Activated naive CD4-positive, alpha-beta T cell treated with anti-CD3 and anti-CD28 coated beads, Interleukin-2, amount 10 ng/mL, durations not matched to agents 7 days and 5 days (primary cell): ENCODE results near the gene ABCA4.

Source experiments
- CTCF ChIA-PET: fragments of 350-600 bp; sonication (Branson Sonifier 250); formaldehyde crosslinking; loops from one replicate; lab custom pipeline; 2021; ENCODE audit warnings: antibody characterized with exemption; lab: Charles Lee
- DNase-seq: peaks from one replicate; pipeline ENCODE4 v3.0.0-alpha.2; 2020
- H3K27ac Mint-ChIP-seq: one replicate; pipeline ENCODE4 v1.8.0; 2021; ENCODE audit warnings: mild to moderate bottlenecking, moderate library complexity, mixed read lengths
- H3K27me3 Mint-ChIP-seq: one replicate; pipeline ENCODE4 v1.8.0; 2021; ENCODE audit warnings: mild to moderate bottlenecking, mixed read lengths
- H3K36me3 Mint-ChIP-seq: one replicate; pipeline ENCODE4 v1.8.0; 2021; ENCODE audit warnings: mixed read lengths
- H3K4me1 Mint-ChIP-seq: one replicate; pipeline ENCODE4 v1.8.0; 2021; ENCODE audit warnings: mixed read lengths
- H3K4me3 Mint-ChIP-seq: one replicate; pipeline ENCODE4 v1.8.0; 2021; ENCODE audit warnings: mild to moderate bottlenecking, moderate library complexity, mixed read lengths
- H3K9me3 Mint-ChIP-seq: one replicate; pipeline ENCODE4 v1.8.0; 2021; ENCODE audit warnings: mixed read lengths

The ABCA4 gene

DNA sequence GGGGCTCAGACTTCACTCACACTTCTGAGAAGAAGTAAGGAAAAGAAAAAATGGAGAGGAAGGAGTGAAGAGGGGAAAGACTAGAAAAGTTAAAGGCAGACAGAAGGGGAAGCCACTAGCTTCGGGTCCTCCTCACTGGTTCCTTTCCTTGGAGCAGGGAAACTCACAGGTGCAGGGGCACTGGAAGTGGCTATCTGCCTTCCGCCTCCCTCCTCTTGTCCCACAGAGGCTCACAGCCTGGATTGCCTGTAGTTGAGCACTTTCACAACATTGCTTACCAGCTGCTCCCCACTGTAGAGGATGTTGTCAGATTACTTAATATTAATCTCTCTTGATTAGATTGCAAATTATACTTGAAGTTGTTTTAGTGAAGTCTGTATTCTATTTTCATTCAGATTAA, 21.6 kb upstream of the ABCA4 start:
- CTCF ChIA-PET: no interaction called here
- no peaks in the 10 kb centered on the region for H3K9me3 Mint-ChIP-seq

GRCh38 chr1:94142022-94142421, 21.1 kb upstream of the ABCA4 start:
- Mint-ChIP-seq H3K27me3 (peaks cover 4% of the 10 kb centered on the region), H3K4me1 (no peaks in the 10 kb centered on the region), H3K27ac (no peak overlapping the region), H3K36me3 (no peaks in the 10 kb centered on the region), H3K9me3 (no peaks in the 10 kb centered on the region), H3K4me3 (no peak overlapping the region)
- DNase-seq: no peak
- CTCF ChIA-PET: no interaction called here

More for the DNA sequence above, 21.6 kb upstream of the ABCA4 start:
- Mint-ChIP-seq H3K4me3 (no peak overlapping the region), H3K27ac (no peak overlapping the region), H3K4me1 (no peaks in the 10 kb centered on the region), H3K36me3 (no peaks in the 10 kb centered on the region), H3K27me3 (peaks cover 4% of the 10 kb centered on the region)
- DNase-seq: no peak

GRCh38 chr1:94132111-94132510, 11.2 kb upstream of the ABCA4 start:
- no peak for DNase-seq
- Mint-ChIP-seq H3K27me3 (no peaks in the 10 kb centered on the region), H3K27ac (no peak overlapping the region), H3K4me1 (no peaks in the 10 kb centered on the region), H3K4me3 (no peak overlapping the region), H3K36me3 (no peaks in the 10 kb centered on the region), H3K9me3 (peaks cover 7% of the 10 kb centered on the region)
- CTCF ChIA-PET: no interaction called here

GRCh38 chr1:94130851-94131595, 10.1 kb upstream of the ABCA4 start:
- H3K4me1 Mint-ChIP-seq: no peaks in the 10 kb centered on the region
- H3K27me3 Mint-ChIP-seq: no peaks in the 10 kb centered on the region
- H3K4me3 Mint-ChIP-seq: no peak overlapping the region
- H3K9me3 Mint-ChIP-seq: peaks cover 7% of the 10 kb centered on the region
- no peak for DNase-seq
- H3K36me3 Mint-ChIP-seq: no peaks in the 10 kb centered on the region
- H3K27ac Mint-ChIP-seq: no peak overlapping the region
- CTCF ChIA-PET: no interaction called here

GRCh38 chr1:94126651-94127050, 5.7 kb upstream of the ABCA4 start:
- CTCF ChIA-PET: no interaction called here
- H3K36me3 Mint-ChIP-seq: no peaks in the 10 kb centered on the region

DNA sequence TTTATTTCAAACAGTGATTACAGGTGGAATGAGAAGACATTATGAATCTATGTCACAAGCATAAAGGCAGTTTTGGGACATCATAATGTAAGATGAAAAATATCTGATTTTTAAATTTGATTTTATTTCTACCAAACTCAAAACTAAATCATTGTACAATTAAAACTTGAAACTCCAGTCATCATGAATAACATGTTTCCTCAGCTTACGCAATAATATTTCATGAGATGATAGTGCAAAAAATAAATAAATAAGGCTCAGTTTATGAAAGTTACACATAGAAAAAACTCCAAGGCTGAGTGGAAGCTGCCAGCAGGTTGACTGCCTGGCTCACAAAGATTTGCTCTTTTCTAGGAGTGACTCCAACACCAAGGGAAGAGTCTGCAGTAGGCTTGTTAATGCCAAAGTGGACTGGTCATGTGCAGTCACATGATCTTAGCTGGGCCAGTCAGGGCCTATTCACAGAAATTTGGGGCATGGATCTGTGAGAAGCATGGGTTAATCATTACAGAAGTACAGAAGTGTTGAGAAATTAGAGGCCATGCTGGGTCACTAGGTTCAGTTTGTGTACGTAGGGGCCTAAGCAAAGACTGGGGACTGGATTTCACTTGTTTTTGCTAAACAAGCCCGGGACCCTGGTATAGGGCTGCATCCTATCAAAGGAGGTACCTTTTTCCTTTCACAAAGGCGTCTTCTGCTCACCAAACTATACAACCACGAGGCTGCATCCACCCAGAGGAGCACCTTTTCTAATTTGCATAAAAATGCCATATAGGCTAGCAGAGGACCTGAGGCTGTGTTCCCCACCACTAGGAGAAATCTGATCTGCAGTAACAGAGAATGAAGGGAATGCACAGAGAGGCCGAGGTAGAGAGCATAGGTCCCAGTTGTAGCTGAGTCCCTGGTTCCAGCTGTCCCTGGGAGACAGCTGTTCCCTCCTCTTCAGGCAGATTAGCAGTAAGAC, 4.9 kb upstream of the ABCA4 start:
- DNase-seq: no peak
- Mint-ChIP-seq H3K4me3 (no peak overlapping the region), H3K27ac (no peak overlapping the region), H3K36me3 (no peaks in the 10 kb centered on the region), H3K27me3 (peaks cover 5% of the 10 kb centered on the region), H3K4me1 (no peaks in the 10 kb centered on the region), H3K9me3 (no peaks in the 10 kb centered on the region)
- CTCF ChIA-PET: no interaction called here

More at GRCh38 chr1:94126651-94127050, 5.7 kb upstream of the ABCA4 start:
- H3K27ac Mint-ChIP-seq: no peak overlapping the region
- no peaks in the 10 kb centered on the region for H3K4me1 Mint-ChIP-seq
- peaks cover 1% of the 10 kb centered on the region for H3K27me3 Mint-ChIP-seq
- H3K4me3 Mint-ChIP-seq: no peak overlapping the region
- no peak for DNase-seq
- H3K9me3 Mint-ChIP-seq: no peaks in the 10 kb centered on the region

GRCh38 chr1:94124538-94124937, 3.6 kb upstream of the ABCA4 start:
- Mint-ChIP-seq H3K9me3 (no peaks in the 10 kb centered on the region), H3K4me1 (no peaks in the 10 kb centered on the region)

GRCh38 chr1:94122201-94122970, 1.4 kb upstream of the ABCA4 start:
- no peaks in the 10 kb centered on the region for H3K9me3 Mint-ChIP-seq
- DNase-seq: no peak
- H3K27me3 Mint-ChIP-seq: peaks cover 13% of the 10 kb centered on the region
- no peaks in the 10 kb centered on the region for H3K36me3 Mint-ChIP-seq
- no peaks in the 10 kb centered on the region for H3K4me1 Mint-ChIP-seq
- CTCF ChIA-PET: no interaction called here
- H3K4me3 Mint-ChIP-seq: no peak overlapping the region
- no peak overlapping the region for H3K27ac Mint-ChIP-seq

More at GRCh38 chr1:94124538-94124937, 3.6 kb upstream of the ABCA4 start:
- Mint-ChIP-seq H3K27ac (no peak overlapping the region), H3K27me3 (peaks cover 5% of the 10 kb centered on the region), H3K36me3 (no peaks in the 10 kb centered on the region), H3K4me3 (no peak overlapping the region)
- CTCF ChIA-PET: interaction anchor here (0.6 kb wide), 1 partner anchor 245 kb away, joined by 5 read pairs; no protein-coding TSS in a partner anchor
- no peak for DNase-seq

DNA sequence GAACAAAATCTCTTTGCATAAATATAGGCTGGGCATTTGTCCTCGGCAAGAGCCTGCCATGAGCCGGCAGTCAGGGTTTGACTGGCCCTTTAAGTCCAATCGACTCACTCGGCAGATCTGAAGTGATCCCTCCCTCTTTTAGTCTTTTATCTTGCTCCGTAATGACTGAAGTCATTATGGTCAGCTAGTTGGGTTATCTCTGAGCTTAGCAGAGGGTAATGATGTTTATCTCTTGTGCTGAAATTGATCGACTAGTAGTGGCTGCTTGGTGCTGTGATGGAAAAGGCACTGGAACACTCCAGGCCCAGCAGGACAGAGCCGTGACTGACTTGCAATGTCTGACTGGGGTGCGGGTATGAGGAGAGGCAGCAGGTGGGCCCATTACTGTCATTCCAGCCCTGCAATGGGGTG, 468 bp upstream of the ABCA4 start:
- Mint-ChIP-seq H3K4me3 (no peak overlapping the region), H3K9me3 (no peaks in the 10 kb centered on the region), H3K36me3 (no peaks in the 10 kb centered on the region), H3K27ac (no peak overlapping the region), H3K4me1 (no peaks in the 10 kb centered on the region), H3K27me3 (peaks cover 19% of the 10 kb centered on the region)
- DNase-seq: no peak
- CTCF ChIA-PET: no interaction called here

GRCh38 chr1:94120570-94120901, 412 bp downstream of the ABCA4 start:
- Mint-ChIP-seq H3K4me1 (no peaks in the 10 kb centered on the region), H3K9me3 (no peaks in the 10 kb centered on the region), H3K36me3 (no peaks in the 10 kb centered on the region), H3K27me3 (peaks cover 19% of the 10 kb centered on the region), H3K4me3 (no peak overlapping the region), H3K27ac (no peak overlapping the region)
- no peak for DNase-seq
- CTCF ChIA-PET: interaction anchor here (2.2 kb wide), 1 partner anchor 57 kb away, joined by 5 read pairs; no protein-coding TSS in a partner anchor

- no peak overlapping the region for H3K27ac Mint-ChIP-seq
These were observed 965 bp downstream of the ABCA4 start for GRCh38 chr1:94119796-94120569.

DNA sequence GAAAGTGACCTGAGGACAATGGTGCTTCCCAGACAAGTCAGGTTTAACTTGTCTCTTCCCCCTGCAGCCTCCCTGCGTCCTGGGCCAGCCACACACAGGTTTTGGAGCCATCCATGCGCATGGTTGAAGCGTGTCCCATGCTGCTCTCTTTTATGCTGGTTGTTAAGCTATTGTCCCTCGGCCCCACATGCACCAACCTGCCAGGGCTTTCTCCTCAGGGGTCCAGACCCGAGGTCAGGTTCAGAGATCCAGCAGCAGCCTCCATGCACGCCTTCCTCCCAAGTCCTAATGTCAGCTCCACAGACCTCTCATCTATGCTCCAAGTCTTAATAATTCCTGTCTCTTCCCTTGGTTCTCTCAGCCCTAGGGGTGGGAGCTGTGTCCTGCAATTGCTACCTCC, 1.6 kb downstream of the ABCA4 start:
- DNase-seq: no peak
- H3K4me3 Mint-ChIP-seq: no peak overlapping the region
- peaks cover 19% of the 10 kb centered on the region for H3K27me3 Mint-ChIP-seq
- no peaks in the 10 kb centered on the region for H3K9me3 Mint-ChIP-seq
- CTCF ChIA-PET: interaction anchor here (0.6 to 2.2 kb wide), 2 partner anchors 56 to 344 kb away, joined by 3 to 5 read pairs; no protein-coding TSS in a partner anchor
- H3K4me1 Mint-ChIP-seq: no peaks in the 10 kb centered on the region
- H3K36me3 Mint-ChIP-seq: no peaks in the 10 kb centered on the region
- no peak overlapping the region for H3K27ac Mint-ChIP-seq

More at GRCh38 chr1:94119796-94120569, 965 bp downstream of the ABCA4 start:
- CTCF ChIA-PET: interaction anchor here (0.6 to 2.2 kb wide), 2 partner anchors 57 to 343 kb away, joined by 3 to 5 read pairs; no protein-coding TSS in a partner anchor
- peaks cover 19% of the 10 kb centered on the region for H3K27me3 Mint-ChIP-seq
- no peaks in the 10 kb centered on the region for H3K36me3 Mint-ChIP-seq
- H3K4me3 Mint-ChIP-seq: no peak overlapping the region
- DNase-seq: no peak
- no peaks in the 10 kb centered on the region for H3K9me3 Mint-ChIP-seq
- H3K4me1 Mint-ChIP-seq: no peaks in the 10 kb centered on the region

GRCh38 chr1:94118471-94118870, 2.5 kb downstream of the ABCA4 start:
- H3K27me3 Mint-ChIP-seq: peaks cover 19% of the 10 kb centered on the region
- no peaks in the 10 kb centered on the region for H3K4me1 Mint-ChIP-seq
- CTCF ChIA-PET: interaction anchor here (2.2 kb wide), 1 partner anchor 55 kb away, joined by 5 read pairs; no protein-coding TSS in a partner anchor
- H3K4me3 Mint-ChIP-seq: no peak overlapping the region
- H3K9me3 Mint-ChIP-seq: no peaks in the 10 kb centered on the region
- no peak for DNase-seq
- H3K27ac Mint-ChIP-seq: no peak overlapping the region
- no peaks in the 10 kb centered on the region for H3K36me3 Mint-ChIP-seq
